GM23338 (cell line): ENCODE data around the gene NFKBIB.
"Not testable (repeated sequence)": the region's sequence is repeated elsewhere in the genome, so short reads cannot be mapped to it uniquely, and the experiment has no call there.

Source experiments
- CREB1 ChIP-seq: fragments of 250-450 bp; sonication (Bioruptor Pico); IDR thresholded peaks from 2 replicates; pipeline ENCODE4 v1.5.0; 2020; ENCODE audit warnings: low read depth, mild to moderate bottlenecking, moderate library complexity
- EZH2 ChIP-seq: fragments of 200-600 bp; sonication (generic); IDR thresholded peaks from one replicate; pipeline ENCODE4 v1.8.0; 2017; ENCODE audit warnings: antibody characterized with exemption, mild to moderate bottlenecking, low read depth; ENCODE audit not compliant: unreplicated experiment
- EZH2phosphoT487 ChIP-seq: fragments of 200-600 bp; sonication (generic); IDR thresholded peaks from one replicate; pipeline ENCODE4 v1.8.1; 2018; ENCODE audit warnings: antibody characterized with exemption; ENCODE audit not compliant: unreplicated experiment
- JUNB ChIP-seq: IDR thresholded peaks from one replicate; pipeline ENCODE4 v1.6.1; 2016; ENCODE audit warnings: antibody characterized with exemption; ENCODE audit not compliant: unreplicated experiment
- POLR2AphosphoS5 ChIP-seq: IDR thresholded peaks from 2 replicates; pipeline ENCODE4 v1.6.1; 2016; ENCODE audit warnings: antibody characterized with exemption, low read depth
- STAT1 ChIP-seq: IDR thresholded peaks from one replicate; pipeline ENCODE4 v1.6.1; 2016; ENCODE audit warnings: antibody characterized with exemption; ENCODE audit not compliant: unreplicated experiment
- ZNF114 ChIP-seq: fragments of 250-450 bp; sonication (Bioruptor Pico); IDR thresholded peaks from 2 replicates; pipeline ENCODE4 v1.5.0; 2020; ENCODE audit warnings: mild to moderate bottlenecking, moderate library complexity
- TF ChIP-seq, protein P1 (sequence below), 2 experiments: fragments of 200-600 bp in 1 of 2; sonication (generic) in 1 of 2; conservative IDR thresholded peaks; 2 replicates each; pipeline versions ENCODE4 v1.5.1 to v1.6.1; 2016 to 2017; ENCODE audit warnings: antibody characterized with exemption in 2 of 2, low read depth in 2 of 2, mild to moderate bottlenecking in 2 of 2, moderate library complexity in 1 of 2
- TF ChIP-seq, protein P2 (sequence below): IDR thresholded peaks from one replicate; pipeline ENCODE4 v1.6.1; 2018; ENCODE audit warnings: antibody characterized with exemption; ENCODE audit not compliant: unreplicated experiment
- TF ChIP-seq, protein P3 (sequence below): fragments of 250-450 bp; sonication (Bioruptor Pico); IDR thresholded peaks from 2 replicates; pipeline ENCODE4 v1.5.0; 2020; ENCODE audit warnings: mild to moderate bottlenecking, moderate library complexity
- TF ChIP-seq, protein P4 (sequence below): IDR thresholded peaks from 2 replicates; pipeline ENCODE4 v1.6.1; 2016; ENCODE audit warnings: antibody characterized with exemption

DNA sequence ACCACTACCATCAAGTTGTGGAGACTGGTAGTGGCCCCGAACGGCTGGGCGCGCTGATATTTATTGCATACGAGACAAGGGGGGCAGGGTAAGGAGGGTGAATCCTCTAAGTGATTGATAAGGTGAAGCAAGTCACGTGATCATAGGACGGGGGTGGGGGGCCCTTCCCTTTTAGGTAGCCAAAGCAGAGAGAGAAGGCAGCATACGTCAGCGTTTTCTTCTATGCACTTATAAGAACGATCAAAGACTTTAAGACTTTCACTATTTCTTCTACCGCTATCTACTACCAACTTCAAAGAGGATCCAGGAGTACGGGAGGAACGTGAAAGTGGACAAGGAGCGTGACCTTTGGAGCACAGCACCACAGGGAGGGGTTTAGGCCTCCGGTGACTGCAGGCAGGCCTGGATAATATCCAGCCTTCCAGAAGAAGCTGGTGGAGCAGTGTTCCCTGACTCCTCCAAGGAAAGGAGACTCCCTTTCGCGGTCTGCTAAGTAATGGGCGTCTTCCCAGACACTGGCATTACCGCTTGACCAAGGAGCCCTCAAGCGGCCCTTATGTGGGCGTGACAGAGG, 40.1 kb upstream of the NFKBIB start:
- TF ChIP-seq CREB1; EZH2phosphoT487; JUNB; POLR2AphosphoS5; EZH2; ZNF114 (CRISPR knock-in tag); STAT1: not testable (repeated sequence)
- TF ChIP-seq, protein P1, sequence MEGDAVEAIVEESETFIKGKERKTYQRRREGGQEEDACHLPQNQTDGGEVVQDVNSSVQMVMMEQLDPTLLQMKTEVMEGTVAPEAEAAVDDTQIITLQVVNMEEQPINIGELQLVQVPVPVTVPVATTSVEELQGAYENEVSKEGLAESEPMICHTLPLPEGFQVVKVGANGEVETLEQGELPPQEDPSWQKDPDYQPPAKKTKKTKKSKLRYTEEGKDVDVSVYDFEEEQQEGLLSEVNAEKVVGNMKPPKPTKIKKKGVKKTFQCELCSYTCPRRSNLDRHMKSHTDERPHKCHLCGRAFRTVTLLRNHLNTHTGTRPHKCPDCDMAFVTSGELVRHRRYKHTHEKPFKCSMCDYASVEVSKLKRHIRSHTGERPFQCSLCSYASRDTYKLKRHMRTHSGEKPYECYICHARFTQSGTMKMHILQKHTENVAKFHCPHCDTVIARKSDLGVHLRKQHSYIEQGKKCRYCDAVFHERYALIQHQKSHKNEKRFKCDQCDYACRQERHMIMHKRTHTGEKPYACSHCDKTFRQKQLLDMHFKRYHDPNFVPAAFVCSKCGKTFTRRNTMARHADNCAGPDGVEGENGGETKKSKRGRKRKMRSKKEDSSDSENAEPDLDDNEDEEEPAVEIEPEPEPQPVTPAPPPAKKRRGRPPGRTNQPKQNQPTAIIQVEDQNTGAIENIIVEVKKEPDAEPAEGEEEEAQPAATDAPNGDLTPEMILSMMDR (conservative IDR thresholded peaks at IDR 0.05; ENCODE audit: low read depth in 2 of 2): not testable (repeated sequence)
- TF ChIP-seq, protein P2, sequence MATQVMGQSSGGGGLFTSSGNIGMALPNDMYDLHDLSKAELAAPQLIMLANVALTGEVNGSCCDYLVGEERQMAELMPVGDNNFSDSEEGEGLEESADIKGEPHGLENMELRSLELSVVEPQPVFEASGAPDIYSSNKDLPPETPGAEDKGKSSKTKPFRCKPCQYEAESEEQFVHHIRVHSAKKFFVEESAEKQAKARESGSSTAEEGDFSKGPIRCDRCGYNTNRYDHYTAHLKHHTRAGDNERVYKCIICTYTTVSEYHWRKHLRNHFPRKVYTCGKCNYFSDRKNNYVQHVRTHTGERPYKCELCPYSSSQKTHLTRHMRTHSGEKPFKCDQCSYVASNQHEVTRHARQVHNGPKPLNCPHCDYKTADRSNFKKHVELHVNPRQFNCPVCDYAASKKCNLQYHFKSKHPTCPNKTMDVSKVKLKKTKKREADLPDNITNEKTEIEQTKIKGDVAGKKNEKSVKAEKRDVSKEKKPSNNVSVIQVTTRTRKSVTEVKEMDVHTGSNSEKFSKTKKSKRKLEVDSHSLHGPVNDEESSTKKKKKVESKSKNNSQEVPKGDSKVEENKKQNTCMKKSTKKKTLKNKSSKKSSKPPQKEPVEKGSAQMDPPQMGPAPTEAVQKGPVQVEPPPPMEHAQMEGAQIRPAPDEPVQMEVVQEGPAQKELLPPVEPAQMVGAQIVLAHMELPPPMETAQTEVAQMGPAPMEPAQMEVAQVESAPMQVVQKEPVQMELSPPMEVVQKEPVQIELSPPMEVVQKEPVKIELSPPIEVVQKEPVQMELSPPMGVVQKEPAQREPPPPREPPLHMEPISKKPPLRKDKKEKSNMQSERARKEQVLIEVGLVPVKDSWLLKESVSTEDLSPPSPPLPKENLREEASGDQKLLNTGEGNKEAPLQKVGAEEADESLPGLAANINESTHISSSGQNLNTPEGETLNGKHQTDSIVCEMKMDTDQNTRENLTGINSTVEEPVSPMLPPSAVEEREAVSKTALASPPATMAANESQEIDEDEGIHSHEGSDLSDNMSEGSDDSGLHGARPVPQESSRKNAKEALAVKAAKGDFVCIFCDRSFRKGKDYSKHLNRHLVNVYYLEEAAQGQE: not testable (repeated sequence)
- TF ChIP-seq, protein P3, sequence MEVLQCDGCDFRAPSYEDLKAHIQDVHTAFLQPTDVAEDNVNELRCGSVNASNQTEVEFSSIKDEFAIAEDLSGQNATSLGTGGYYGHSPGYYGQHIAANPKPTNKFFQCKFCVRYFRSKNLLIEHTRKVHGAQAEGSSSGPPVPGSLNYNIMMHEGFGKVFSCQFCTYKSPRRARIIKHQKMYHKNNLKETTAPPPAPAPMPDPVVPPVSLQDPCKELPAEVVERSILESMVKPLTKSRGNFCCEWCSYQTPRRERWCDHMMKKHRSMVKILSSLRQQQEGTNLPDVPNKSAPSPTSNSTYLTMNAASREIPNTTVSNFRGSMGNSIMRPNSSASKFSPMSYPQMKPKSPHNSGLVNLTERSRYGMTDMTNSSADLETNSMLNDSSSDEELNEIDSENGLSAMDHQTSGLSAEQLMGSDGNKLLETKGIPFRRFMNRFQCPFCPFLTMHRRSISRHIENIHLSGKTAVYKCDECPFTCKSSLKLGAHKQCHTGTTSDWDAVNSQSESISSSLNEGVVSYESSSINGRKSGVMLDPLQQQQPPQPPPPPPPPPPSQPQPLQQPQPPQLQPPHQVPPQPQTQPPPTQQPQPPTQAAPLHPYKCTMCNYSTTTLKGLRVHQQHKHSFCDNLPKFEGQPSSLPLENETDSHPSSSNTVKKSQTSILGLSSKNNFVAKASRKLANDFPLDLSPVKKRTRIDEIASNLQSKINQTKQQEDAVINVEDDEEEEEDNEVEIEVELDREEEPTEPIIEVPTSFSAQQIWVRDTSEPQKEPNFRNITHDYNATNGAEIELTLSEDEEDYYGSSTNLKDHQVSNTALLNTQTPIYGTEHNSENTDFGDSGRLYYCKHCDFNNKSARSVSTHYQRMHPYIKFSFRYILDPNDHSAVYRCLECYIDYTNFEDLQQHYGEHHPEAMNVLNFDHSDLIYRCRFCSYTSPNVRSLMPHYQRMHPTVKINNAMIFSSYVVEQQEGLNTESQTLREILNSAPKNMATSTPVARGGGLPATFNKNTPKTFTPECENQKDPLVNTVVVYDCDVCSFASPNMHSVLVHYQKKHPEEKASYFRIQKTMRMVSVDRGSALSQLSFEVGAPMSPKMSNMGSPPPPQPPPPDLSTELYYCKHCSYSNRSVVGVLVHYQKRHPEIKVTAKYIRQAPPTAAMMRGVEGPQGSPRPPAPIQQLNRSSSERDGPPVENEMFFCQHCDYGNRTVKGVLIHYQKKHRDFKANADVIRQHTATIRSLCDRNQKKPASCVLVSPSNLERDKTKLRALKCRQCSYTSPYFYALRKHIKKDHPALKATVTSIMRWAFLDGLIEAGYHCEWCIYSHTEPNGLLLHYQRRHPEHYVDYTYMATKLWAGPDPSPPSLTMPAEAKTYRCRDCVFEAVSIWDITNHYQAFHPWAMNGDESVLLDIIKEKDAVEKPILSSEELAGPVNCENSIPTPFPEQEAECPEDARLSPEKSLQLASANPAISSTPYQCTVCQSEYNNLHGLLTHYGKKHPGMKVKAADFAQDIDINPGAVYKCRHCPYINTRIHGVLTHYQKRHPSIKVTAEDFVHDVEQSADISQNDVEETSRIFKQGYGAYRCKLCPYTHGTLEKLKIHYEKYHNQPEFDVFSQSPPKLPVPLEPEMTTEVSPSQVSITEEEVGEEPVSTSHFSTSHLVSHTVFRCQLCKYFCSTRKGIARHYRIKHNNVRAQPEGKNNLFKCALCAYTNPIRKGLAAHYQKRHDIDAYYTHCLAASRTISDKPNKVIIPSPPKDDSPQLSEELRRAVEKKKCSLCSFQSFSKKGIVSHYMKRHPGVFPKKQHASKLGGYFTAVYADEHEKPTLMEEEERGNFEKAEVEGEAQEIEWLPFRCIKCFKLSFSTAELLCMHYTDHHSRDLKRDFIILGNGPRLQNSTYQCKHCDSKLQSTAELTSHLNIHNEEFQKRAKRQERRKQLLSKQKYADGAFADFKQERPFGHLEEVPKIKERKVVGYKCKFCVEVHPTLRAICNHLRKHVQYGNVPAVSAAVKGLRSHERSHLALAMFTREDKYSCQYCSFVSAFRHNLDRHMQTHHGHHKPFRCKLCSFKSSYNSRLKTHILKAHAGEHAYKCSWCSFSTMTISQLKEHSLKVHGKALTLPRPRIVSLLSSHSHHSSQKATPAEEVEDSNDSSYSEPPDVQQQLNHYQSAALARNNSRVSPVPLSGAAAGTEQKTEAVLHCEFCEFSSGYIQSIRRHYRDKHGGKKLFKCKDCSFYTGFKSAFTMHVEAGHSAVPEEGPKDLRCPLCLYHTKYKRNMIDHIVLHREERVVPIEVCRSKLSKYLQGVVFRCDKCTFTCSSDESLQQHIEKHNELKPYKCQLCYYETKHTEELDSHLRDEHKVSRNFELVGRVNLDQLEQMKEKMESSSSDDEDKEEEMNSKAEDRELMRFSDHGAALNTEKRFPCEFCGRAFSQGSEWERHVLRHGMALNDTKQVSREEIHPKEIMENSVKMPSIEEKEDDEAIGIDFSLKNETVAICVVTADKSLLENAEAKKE: not testable (repeated sequence)
- TF ChIP-seq, protein P4, sequence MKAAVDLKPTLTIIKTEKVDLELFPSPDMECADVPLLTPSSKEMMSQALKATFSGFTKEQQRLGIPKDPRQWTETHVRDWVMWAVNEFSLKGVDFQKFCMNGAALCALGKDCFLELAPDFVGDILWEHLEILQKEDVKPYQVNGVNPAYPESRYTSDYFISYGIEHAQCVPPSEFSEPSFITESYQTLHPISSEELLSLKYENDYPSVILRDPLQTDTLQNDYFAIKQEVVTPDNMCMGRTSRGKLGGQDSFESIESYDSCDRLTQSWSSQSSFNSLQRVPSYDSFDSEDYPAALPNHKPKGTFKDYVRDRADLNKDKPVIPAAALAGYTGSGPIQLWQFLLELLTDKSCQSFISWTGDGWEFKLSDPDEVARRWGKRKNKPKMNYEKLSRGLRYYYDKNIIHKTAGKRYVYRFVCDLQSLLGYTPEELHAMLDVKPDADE: not testable (repeated sequence)
